Left lung (tissue), 10 donors: Measurements from ENCODE around the gene BCS1L. TPM values are rescaled to one million over a fixed set of nuclear protein-coding genes. Genes with fewer than 3 reads are reported as not detected.

Experiments used
- ATAC-seq: fragments of 200-7000 bp; cut with Tn5 transposase; one replicate; pipeline ENCODE4 v1.9.1; 2020; ENCODE audit warnings: moderate library complexity
- DNase-seq, 4 donors: peaks; one replicate each; pipeline ENCODE4 v3.0.0-alpha.2; 2013 to 2020
- H3K27ac ChIP-seq, 2 donors: fragments of 200-600 bp; sonication (generic) in 1 of 2; one replicate each; pipeline versions ENCODE4 v1.5.0 to v1.8.0; 2020 to 2021
- H3K27me3 ChIP-seq, 2 donors: fragments of 200-600 bp; sonication (generic) in 1 of 2; one replicate each; pipeline versions ENCODE4 v1.5.0 to v1.8.0; 2020 to 2021
- H3K36me3 ChIP-seq, 2 donors: fragments of 200-600 bp; sonication (generic) in 1 of 2; one replicate each; pipeline versions ENCODE4 v1.5.0 to v1.8.0; 2020 to 2021
- H3K4me1 ChIP-seq, 2 donors: fragments of 200-600 bp; one replicate each; pipeline ENCODE4 v1.8.0; 2021
- H3K4me3 ChIP-seq, 2 donors: fragments of 200-600 bp; sonication (generic) in 1 of 2; one replicate each; pipeline versions ENCODE4 v1.5.0 to v1.8.0; 2020 to 2021; ENCODE audit warnings: mild to moderate bottlenecking in 1 of 2
- H3K9me3 ChIP-seq, 2 donors: fragments of 200-600 bp; sonication (generic) in 1 of 2; one replicate each; pipeline versions ENCODE4 v1.5.0 to v1.8.0; 2020 to 2021
- CTCF ChIP-seq, 2 donors: fragments of 200-600 bp; sonication (generic) in 1 of 2; IDR thresholded peaks; one replicate each; pipeline versions ENCODE4 v1.5.0 to v1.8.0; 2021; ENCODE audit warnings: antibody characterized with exemption in 2 of 2
- intact Hi-C, 2 donors: fragments of 100-400 bp; cut with DNase I; formaldehyde crosslinking; loops; one replicate each; pipeline versions ENCODE4 v1.11.2 to v1.14.2; 2022
- polyA plus RNA-seq, 6 donors: library from polyadenylated mRNA; unstranded; fragments of 120-200 nt; gene quantifications; one replicate each; pipeline ENCODE4 v1.2.1, GENCODE V29; 2013; ENCODE audit not compliant: insufficient read length in 6 of 6
- total RNA-seq, 2 donors: library from RNA; stranded (reverse); fragmentation: NEBNext Ultra II Directional; extraction: Animal tissue kit (Norgen Biotek cat#: 25700); gene quantifications; one replicate each; pipeline ENCODE4 v1.2.1, GENCODE V29; 2021
- donor health status: DM: no; HTN: yes; CAD: no.
- donor health status: DM: no; HTN: no; CAD: no.

Gene BCS1L
- total and polyA plus RNA-seq, 8 donors: 27.1 to 59.6 (median 53.2) TPM

GRCh38 chr2:218703341-218703740 lies 43.9 kb downstream of the BCS1L start:
- no peaks in the 10 kb centered on the region for H3K4me1 ChIP-seq
- H3K36me3 ChIP-seq: peaks cover 0 to 17% of the 10 kb centered on the region in 2 donors
- no peak overlapping the region for H3K4me3 ChIP-seq
- H3K9me3 ChIP-seq: no peaks in the 10 kb centered on the region
- H3K27ac ChIP-seq: no peak overlapping the region
- H3K27me3 ChIP-seq: no peaks in the 10 kb centered on the region
- ATAC-seq (peak; percentile 57), DNase-seq (no peak)
- intact Hi-C loops: no loop called here
- no peak for TF ChIP-seq CTCF (IDR thresholded peaks at IDR 0.05)

- no peak for ATAC-seq
- H3K27ac ChIP-seq: no peak overlapping the region
- TF ChIP-seq CTCF (IDR thresholded peaks at IDR 0.05): no peak
- intact Hi-C loops: no loop called here
- peaks cover 8 to 22% of the 10 kb centered on the region in 2 donors for H3K4me1 ChIP-seq
- no peak overlapping the region for H3K4me3 ChIP-seq
- no peaks in the 10 kb centered on the region for H3K27me3 ChIP-seq
- no peak for DNase-seq
- H3K9me3 ChIP-seq: no peaks in the 10 kb centered on the region
- H3K36me3 ChIP-seq: no peaks in the 10 kb centered on the region
Observed at GRCh38 chr2:218708086-218708485, 48.6 kb downstream of the BCS1L start.

- TF ChIP-seq CTCF (IDR thresholded peaks at IDR 0.05): no peak
- no peaks in the 10 kb centered on the region for H3K36me3 ChIP-seq
- peak overlapping the region in 1 of 2 donors; percentile 95 for H3K4me3 ChIP-seq
- no peak for ATAC-seq
- intact Hi-C loops: loop anchor here in 1 of 2 donors (10.0 kb wide), 1 partner anchor 135 kb away; no protein-coding TSS in a partner anchor
- peaks cover 8 to 37% of the 10 kb centered on the region in 2 donors for H3K4me1 ChIP-seq
- DNase-seq: no peak
- H3K27me3 ChIP-seq: no peaks in the 10 kb centered on the region
- no peaks in the 10 kb centered on the region for H3K9me3 ChIP-seq
- H3K27ac ChIP-seq: no peak overlapping the region
Observed at GRCh38 chr2:218709908-218710307, 50.4 kb downstream of the BCS1L start.

GRCh38 chr2:218710334-218710686 lies 50.8 kb downstream of the BCS1L start:
- no peak for ATAC-seq
- Histone ChIP-seq H3K27me3 (no peaks in the 10 kb centered on the region), H3K4me3 (peak overlapping the region; percentile 94 to 95), H3K9me3 (no peaks in the 10 kb centered on the region), H3K27ac (peak overlapping the region; percentile 93 to 96), H3K4me1 (peaks cover 8 to 41% of the 10 kb centered on the region in 2 donors), H3K36me3 (no peaks in the 10 kb centered on the region)
- DNase-seq: no peak
- TF ChIP-seq CTCF (IDR thresholded peaks at IDR 0.05): no peak
- intact Hi-C loops: loop anchor here in 1 of 2 donors (10.0 kb wide), 1 partner anchor 134 kb away; no protein-coding TSS in a partner anchor

- peaks cover 0 to 4% of the 10 kb centered on the region in 2 donors for H3K36me3 ChIP-seq
- peak within 1 kb of the TSS; percentile 94 to 95 for H3K4me3 ChIP-seq
- ATAC-seq: peak; percentile 99
- no peaks in the 10 kb centered on the region for H3K27me3 ChIP-seq
- peak within 1 kb of the TSS; percentile 93 to 96 for H3K27ac ChIP-seq
- TF ChIP-seq CTCF (IDR thresholded peaks at IDR 0.05): peak; percentile 67 to 94
- intact Hi-C loops: loop anchor here in 1 of 2 donors (10.0 kb wide), 1 partner anchor 134 kb away; no protein-coding TSS in a partner anchor
- H3K4me1 ChIP-seq: peaks cover 8 to 43% of the 10 kb centered on the region in 2 donors
- H3K9me3 ChIP-seq: no peaks in the 10 kb centered on the region
- DNase-seq: peak; percentile 94 to 100 (median 98)
Observed at GRCh38 chr2:218710687-218711549, 51.4 kb downstream of the BCS1L start, which contains the start of gene TTLL4. TTLL4 (plus strand) TSS chr2:218710835; CDS start chr2:218737677, 26,842 bp downstream.
